BJ (cell line): ENCODE results near the gene USF1. TPM values are rescaled to one million over a fixed set of nuclear protein-coding genes. Genes with fewer than 3 reads are reported as not detected.
"Not testable (repeated sequence)": the region's sequence is repeated elsewhere in the genome, so short reads cannot be mapped to it uniquely, and the experiment has no call there.

Experiments
- CTCF ChIA-PET: fragments of 350-600 bp; formaldehyde crosslinking; extraction: SDS; loops from one replicate; lab custom pipeline; 2021; ENCODE audit warnings: antibody characterized with exemption, inconsistent platforms; lab: Yijun Ruan, JAX
- POLR2A ChIA-PET: fragments of 300-600 bp; sonication (Branson Sonifier 250); formaldehyde crosslinking; extraction: SDS; loops from one replicate; lab custom pipeline; 2021; ENCODE audit warnings: antibody characterized with exemption; lab: Charles Lee
- DNase-seq: peaks from one replicate; pipeline ENCODE4 v3.0.0-alpha.2; 2011; ENCODE audit warnings: low read depth
- H3K27me3 ChIP-seq: 2 replicates; pipeline ENCODE4 v1.6.0; 2011; ENCODE audit warnings: low read length; ENCODE audit not compliant: control insufficient read depth, insufficient read depth
- H3K36me3 ChIP-seq: 2 replicates; pipeline ENCODE4 v1.5.1; 2011; ENCODE audit warnings: low read length; ENCODE audit not compliant: control insufficient read depth, insufficient read depth
- H3K4me3 ChIP-seq: 2 replicates; pipeline ENCODE4 v1.5.1; 2011; ENCODE audit warnings: low read depth, mild to moderate bottlenecking, control low read depth, low read length
- polyA plus RNA-seq: library from polyadenylated mRNA; depleted of rRNA; stranded (reverse); fragments of >200 nt; gene quantifications from 2 replicates; pipeline ENCODE4 v1.2.3, GENCODE V29; 2011
- TF ChIP-seq, protein P1 (sequence below): IDR thresholded peaks from 2 replicates; pipeline ENCODE4 v1.5.1; 2011; ENCODE audit warnings: low read depth, mild to moderate bottlenecking, control low read depth, inconsistent platforms, low read length, moderate library complexity; ENCODE audit not compliant: insufficient read depth

Gene USF1
- polyA plus RNA-seq, 1 experiment = 40.4 TPM

DNA sequence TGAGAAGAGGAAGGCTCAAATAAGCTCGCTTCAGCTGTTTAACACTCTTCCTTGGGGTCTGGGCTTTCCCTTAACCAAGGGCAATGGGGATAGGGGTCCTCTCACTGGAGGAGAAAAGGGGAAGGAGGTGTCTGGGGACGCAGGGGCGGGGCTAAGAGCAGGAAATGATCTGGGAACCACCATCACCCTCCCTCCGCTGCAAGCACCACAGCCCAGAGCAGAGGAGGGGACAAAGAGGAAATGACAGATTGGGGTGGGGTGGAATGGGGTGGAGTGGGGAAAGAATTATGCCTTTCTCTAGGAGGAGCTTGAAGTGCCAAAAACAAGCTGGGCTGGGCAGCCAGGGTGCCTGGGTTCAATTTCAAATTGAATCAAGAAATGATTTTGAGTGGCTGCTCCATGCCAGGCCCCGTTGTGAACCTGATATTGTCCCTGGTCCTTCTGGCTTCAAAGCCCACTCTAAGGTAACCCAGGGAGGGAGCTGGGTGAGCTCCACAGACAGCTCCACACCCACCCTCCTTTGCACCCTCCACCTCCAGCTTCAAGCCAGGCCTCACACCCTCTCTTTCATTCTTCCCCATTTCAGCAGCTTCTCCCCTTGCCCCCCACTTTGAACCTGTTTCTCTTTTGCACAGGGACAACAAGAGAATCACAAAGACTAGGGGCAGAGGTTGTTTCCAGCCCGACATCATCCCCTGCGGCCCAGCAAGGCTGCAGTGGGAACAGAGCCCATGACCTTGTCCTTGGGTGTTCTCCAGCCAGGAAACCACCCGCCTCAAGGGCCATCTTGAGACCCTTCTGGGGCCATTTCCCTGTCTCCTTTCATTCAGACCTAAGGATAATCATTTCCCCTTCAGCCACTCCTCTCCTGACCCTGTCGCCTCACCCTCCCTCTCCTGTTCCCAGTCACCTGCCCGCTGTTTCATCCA is 22.8 kb upstream of the USF1 start:
- ChIA-PET CTCF (interaction anchor here (0.7 to 3.0 kb wide), 3 partner anchors 11 to 28 kb away, joined by 3 to 13 read pairs (median 7); no protein-coding TSS in a partner anchor), POLR2A (no interaction called here)
- TF ChIP-seq, protein P1, sequence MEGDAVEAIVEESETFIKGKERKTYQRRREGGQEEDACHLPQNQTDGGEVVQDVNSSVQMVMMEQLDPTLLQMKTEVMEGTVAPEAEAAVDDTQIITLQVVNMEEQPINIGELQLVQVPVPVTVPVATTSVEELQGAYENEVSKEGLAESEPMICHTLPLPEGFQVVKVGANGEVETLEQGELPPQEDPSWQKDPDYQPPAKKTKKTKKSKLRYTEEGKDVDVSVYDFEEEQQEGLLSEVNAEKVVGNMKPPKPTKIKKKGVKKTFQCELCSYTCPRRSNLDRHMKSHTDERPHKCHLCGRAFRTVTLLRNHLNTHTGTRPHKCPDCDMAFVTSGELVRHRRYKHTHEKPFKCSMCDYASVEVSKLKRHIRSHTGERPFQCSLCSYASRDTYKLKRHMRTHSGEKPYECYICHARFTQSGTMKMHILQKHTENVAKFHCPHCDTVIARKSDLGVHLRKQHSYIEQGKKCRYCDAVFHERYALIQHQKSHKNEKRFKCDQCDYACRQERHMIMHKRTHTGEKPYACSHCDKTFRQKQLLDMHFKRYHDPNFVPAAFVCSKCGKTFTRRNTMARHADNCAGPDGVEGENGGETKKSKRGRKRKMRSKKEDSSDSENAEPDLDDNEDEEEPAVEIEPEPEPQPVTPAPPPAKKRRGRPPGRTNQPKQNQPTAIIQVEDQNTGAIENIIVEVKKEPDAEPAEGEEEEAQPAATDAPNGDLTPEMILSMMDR = no peak
- DNase-seq = no peak
- Histone ChIP-seq H3K36me3 (no peaks in the 10 kb centered on the region), H3K4me3 (no peak overlapping the region), H3K27me3 (no peaks in the 10 kb centered on the region; the same call in 1 of the 2 replicates)

GRCh38 chr1:161066694-161067093 is 20.9 kb upstream of the USF1 start:
- POLR2A ChIA-PET = no interaction called here
- CTCF ChIA-PET = interaction anchor here (3.0 kb wide), 1 partner anchor 30 kb away, joined by 13 read pairs; no protein-coding TSS in a partner anchor
- TF ChIP-seq, protein P1 = no peak
- Histone ChIP-seq H3K4me3 (no peak overlapping the region), H3K27me3 (no peaks in the 10 kb centered on the region; the same call in 1 of the 2 replicates), H3K36me3 (no peaks in the 10 kb centered on the region)
- no peak for DNase-seq

GRCh38 chr1:161065681-161066080 is 19.9 kb upstream of the USF1 start:
- H3K27me3 ChIP-seq, POLR2A ChIA-PET, DNase-seq, H3K4me3 ChIP-seq, H3K36me3 ChIP-seq: not testable (repeated sequence)
- CTCF ChIA-PET = interaction anchor here (1.0 to 1.9 kb wide), 2 partner anchors 14 to 24 kb away, joined by 3 to 6 read pairs; no protein-coding TSS in a partner anchor

DNA sequence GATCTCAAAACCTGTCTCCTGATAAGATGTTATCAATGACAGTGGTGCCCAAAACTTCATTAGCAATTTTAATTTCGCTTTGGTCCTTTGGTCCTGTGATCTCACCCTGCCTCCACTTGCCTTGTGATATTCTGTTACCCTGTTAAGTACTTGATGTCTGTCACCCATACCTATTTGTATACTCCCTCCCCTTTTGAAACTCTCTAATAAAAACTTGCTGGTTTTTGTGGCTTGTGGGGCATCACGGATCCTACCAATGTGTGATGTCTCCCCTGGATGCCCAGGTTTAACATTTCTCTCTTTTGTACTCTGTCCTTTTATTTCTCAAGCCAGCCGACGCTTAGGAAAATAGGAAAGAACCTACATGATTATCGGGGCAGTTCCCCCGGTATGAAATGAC is 18.2 kb upstream of the USF1 start:
- DNase-seq, H3K27me3 ChIP-seq, POLR2A ChIA-PET, H3K36me3 ChIP-seq, H3K4me3 ChIP-seq, CTCF ChIA-PET: not testable (repeated sequence)

DNA sequence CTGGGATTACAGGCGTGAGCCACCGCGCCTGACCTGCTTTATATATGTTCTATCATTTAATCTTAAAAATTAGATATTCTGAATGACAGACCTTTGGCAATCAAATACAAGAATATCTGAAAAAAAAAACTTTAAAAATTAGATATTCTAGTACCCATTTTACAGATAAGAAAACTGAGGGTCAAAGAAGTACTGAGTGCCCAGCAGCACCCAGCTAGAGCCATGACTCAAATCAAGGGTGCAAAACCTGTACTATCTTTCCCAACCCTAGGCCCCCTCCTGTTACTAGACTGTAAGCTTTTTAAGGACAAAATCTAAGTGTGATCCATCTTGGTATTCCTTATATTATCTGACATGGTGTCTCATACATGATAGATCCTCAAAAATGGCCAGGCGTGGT is 15.6 kb upstream of the USF1 start:
- ChIA-PET CTCF (interaction anchor here (1.1 to 1.8 kb wide), 3 partner anchors 10 to 37 kb away, joined by 4 to 5 read pairs (median 5); partner anchors contain the start of genes KLHDC9 and USF1), POLR2A (no interaction called here)
- TF ChIP-seq, protein P1 = no peak

DNA sequence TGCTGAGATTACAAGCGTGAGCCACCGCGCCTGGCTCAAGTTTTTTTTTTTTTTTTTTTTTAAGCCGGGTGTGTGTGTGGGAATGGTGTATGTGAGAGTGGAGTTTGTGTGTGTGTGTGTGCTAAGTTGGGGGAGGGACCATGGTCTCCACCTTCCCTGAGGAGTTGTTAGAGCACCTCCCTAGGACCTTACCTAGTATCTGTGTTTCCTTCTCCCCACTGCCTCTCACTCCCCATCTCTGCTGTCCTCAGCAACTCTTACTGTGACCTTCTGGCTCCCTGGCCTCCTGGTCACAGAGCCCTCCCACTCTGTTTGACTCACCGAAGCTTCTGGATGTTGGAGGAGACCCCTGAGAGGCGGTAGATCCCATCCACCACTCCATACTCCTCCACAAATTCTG is 13.5 kb upstream of the USF1 start:
- Histone ChIP-seq H3K36me3 (no peaks in the 10 kb centered on the region), H3K4me3 (no peak overlapping the region), H3K27me3 (no peaks in the 10 kb centered on the region)
- ChIA-PET POLR2A (no interaction called here), CTCF (interaction anchor here (1.6 to 2.1 kb wide), 2 partner anchors 18 to 38 kb away, joined by 6 to 8 read pairs; no protein-coding TSS in a partner anchor)
- DNase-seq = no peak
- TF ChIP-seq, protein P1 = no peak

More for the DNA sequence above, 15.6 kb upstream of the USF1 start:
- Histone ChIP-seq H3K27me3 (no peaks in the 10 kb centered on the region; the same call in 1 of the 2 replicates), H3K4me3 (no peak overlapping the region), H3K36me3 (no peaks in the 10 kb centered on the region)
- DNase-seq = no peak
